Stimulated activated CD8-positive, alpha-beta memory T cell treated with anti-CD3 and anti-CD28 coated beads, Interleukin-12 subunit alpha, Interleukin-12 subunit beta, amount 100 ng/mL, for 24 hours (primary cell): Measurements from ENCODE around the gene CORO1C.
"Not testable (repeated sequence)": the region's sequence is repeated elsewhere in the genome, so short reads cannot be mapped to it uniquely, and the experiment has no call there.

Experiments used
- DNase-seq: peaks from one replicate; pipeline ENCODE4 v3.0.0-alpha.2; 2020; ENCODE audit errors: extremely low read depth

Gene CORO1C

DNA sequence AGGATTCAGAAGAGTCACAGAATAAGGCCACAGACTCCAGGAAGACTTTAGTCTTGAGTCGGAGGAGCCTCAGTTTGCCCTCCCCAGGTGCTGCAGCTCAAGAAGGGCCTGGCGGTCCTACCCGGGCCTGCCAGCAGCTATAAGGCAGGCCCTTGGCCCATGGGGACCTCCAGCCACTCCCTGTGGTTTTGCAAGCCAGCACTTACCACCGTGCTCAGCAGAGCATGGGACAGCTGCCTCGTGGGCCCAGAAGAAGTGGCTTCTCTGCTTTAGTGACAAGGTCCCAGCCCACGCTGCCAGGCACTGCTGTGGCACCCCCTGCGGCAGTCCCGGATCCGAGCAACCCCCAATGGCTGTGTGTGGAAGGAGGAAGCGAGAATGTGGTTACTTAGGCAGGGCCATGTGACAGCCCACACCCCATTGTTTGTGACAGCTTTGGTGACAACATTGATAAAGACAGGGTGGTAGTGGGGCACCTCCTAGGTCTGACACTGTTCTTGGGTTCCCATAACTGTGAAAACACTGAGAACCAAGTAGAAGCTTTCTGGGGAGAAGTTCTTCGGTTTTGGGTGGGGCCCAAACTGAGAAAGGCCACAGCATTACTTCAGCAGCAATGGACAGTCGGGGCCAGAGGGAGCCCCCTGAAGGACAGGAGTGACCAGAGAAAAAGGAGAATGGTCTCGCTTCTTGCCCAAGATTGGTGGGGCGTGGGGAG is 97.6 kb downstream of the CORO1C start, which contains the start of gene SELPLG:
Gene SELPLG, minus strand, starts transcription at position 361 of the 715 bp plus-strand sequence. CDS start 9,587 bp downstream, outside the sequence.
- DNase-seq: peak; percentile 69

DNA sequence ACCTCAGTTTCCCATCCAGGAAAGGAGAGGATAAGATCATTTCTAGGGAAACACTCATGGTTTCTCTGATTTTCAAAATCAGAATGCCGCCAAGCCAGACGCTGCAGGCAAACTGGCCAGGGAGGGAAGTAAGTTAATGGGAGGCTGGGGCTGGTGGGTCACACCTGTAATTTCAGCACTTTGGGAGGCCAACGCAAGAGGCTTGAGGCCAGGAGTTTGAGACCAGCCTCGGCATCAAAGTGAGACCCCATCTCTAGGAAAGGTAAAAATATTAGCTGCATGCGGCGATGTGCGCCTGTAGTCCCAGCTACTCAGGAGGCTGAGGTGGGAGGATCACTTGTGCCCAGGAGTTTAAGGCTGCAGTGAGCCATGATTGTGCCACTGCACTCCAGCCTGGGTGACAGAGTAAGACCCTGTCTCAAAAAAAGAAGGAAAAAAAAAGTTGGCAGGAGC is 98.2 kb downstream of the CORO1C start:
- no peak for DNase-seq

- DNase-seq: not testable (repeated sequence)
Measured at GRCh38 chr12:108631261-108631660, 100.1 kb downstream of the CORO1C start.

DNA sequence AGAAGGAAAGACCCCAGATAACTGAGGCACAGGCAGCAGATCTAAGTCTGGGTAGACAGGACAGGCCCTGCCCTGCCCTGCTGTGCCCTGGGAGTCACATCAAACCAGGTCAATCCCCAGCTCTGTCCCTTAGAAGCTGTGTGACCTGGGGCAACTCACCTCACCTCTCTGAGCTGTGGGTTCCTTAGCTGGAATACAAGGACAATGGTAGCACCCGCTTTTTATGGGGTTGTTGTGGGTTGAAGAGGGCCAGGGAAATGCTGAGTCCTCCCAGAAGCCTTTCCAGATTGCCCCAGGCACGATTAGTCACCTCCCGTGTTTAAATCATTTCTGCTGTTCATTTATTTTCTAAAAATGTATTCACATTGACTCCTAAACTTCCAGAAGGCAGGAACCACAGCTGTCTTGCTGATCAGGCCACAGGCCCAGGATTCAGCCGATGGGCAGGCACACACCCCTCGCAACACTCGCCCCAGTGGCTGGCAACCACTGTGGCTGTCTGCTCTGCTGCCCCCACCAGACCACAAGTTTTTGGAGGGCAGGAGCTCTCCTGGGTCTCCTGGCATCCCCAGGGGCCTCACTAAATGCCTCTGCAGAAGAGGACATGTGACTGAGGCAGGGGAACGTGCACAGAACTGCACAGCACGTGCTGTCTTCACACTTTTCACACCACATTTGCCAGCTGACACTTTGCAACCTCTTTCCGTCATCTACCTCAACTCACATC is 100.7 kb downstream of the CORO1C start:
- no peak for DNase-seq

DNA sequence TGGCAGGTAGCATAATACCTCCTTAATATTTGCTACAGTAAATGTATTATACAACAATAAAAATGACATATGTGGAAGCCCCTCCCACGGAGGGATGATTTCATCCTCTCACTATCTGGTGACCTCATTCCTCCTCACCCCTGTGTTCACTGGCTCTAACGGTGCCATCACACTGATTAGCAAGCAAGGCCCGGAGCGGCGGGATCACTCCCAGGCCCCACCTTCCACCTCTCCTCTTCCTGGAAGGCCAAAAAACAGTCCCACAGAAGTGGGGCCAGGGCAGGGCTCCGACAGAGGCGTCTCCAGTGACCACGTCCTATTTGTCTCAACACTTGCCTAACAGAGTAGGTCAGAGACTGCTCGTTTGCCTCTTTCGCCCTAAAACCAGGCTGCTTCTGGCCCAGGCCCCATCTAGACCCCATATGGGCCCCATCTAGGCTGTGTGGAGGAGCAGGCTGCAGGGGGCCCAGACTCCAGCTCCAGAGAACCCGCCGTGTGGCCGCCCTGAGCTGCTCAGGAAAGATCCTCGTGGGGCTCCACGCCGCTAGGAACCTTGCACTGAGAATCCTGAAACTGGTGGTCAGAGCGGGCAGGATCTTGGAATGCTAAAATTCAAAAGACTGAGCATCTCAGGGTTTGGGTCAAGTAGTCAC is 101.4 kb downstream of the CORO1C start:
- no peak for DNase-seq

GRCh38 chr12:108629151-108629550 is 102.2 kb downstream of the CORO1C start:
- DNase-seq: no peak

DNA sequence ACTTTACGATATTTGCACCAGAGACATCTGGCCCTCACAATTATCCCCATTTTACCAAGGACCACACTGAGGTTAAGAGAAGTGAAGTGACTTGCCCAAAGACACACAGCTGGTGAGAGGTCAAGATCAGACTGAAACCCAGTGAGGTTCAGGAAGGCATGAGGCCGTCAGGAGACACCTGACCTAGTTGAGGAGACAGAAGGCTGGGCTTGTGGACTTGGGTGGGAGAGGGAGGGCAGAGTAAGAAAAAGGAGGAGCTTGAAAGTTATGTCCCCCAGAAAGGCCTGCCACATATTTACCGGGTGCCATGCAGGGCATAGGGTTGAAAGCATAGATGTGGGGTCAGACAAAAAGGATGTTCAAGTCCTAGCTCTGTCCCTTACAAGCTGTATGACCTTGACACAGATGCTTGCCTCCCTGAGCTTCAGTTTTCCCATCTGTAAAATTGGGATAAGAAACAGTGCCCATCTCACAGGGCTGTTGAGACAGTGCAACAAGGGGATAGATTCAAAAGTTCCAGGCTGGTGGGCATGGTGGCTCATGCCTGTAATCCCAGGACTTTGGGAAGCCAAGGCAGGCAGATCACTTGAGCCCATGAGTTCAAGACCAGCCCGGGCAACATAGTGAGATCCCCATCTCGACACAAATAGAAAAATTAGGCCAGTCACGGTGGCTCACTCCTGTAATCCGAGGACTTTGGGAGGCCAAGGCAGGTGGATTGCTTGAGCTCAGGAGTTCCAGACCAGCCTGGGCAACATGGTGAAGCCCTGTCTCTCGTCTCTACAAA is 104.0 kb downstream of the CORO1C start:
- DNase-seq: no peak

DNA sequence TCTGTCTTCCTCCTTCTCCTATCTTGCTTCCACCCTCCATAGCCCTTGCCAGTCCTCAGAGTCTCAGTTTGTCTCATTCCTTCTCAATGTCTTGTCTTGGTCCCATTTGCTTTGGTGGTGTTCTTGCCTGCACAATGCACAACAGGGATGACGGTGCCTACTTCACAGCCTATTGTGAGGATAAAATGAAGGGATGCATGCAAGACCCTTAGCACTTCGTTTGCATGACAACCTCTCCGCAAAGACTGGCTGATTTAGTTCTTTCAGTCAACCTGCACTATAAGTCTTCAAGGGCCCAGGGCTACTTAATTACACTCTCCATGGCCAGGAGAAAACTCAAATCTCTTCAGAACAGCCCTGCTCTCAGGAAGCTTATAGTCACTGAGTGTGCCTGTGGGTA is 106.1 kb downstream of the CORO1C start:
- DNase-seq: no peak

DNA sequence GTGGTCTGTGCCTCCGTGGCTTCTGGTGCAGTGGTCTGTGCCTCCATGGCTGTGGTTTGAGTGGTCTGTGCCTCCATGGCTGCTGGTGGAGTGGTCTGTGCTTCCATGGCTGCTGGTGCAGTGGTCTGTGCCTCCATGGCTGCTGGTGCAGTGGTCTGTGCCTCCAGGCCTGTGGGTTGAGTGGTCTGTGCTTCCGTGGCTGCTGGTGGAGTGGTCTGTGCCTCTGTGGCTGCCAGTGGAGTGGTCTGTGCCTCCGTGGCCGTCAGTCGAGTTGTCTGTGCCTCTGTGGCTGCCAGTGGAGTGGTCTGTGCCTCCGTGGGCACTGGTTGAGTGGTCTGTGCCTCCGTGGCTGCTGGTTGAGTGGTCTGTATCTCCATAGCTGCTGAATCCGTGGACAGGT is 107.7 kb downstream of the CORO1C start:
- no peak for DNase-seq

DNA sequence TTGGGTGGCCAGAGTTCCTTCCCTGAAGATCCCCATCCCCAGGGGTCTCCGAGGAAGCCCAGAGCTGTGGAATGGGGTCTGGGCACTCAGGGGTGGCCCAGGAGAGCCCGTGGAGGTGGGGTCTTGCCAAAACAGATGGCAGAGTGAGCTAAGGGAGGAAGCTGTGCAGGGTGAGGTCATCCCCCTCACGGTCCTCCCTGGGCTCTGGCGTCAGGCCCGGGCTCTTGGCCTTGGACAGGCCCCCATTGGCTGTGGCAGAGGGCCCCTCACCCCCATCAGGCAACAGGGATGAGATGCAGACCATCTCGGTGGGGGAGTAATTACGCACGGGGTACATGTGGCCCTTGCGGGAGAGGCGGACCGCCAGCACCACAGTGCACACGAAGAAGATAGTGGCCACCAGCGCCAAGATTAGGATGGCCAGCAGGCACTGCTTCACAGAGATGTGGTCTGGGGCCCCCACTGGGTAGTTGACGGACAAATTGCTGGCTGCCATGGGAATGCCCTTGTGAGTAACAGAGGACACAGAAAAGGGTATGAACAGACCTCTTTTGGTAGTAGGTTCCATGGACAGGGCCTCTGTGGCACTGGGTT is 108.3 kb downstream of the CORO1C start:
- no peak for DNase-seq

- no peak for DNase-seq
Measured at GRCh38 chr12:108622421-108622820, 108.9 kb downstream of the CORO1C start.

GRCh38 chr12:108621161-108621560 is 110.2 kb downstream of the CORO1C start:
- DNase-seq: no peak

DNA sequence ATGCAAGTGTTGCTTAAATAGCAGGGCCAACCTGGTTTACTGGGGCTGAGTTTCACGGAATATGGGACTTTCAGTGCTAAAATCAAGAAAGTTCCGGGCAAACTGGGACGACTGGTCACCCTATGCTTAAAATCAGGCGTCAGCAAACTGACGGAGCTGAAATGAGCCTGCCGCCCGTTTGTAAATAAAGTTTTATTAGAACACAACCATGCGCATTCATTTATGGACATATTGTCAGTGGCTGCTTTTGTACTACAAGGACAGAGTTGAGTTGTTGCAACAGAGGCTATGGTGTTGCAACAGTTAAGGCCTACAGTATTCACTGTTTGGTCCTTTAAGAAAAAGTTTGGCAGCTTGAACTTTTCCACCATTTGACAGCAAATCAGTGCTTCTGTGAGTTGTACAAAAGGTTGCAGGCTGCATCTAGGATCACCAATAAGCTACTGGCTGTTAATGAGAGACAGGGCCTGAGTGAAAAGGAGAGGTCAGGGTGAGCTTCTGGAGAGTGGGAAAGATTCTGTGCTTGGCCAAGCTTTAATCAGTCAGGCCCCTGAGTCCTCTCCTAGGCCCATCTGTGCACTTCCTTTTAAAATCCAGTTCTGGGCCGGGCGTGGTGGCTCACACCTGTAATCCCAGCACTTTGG is 111.0 kb downstream of the CORO1C start:
- DNase-seq: no peak

GRCh38 chr12:108619369-108620160 is 111.8 kb downstream of the CORO1C start:
- DNase-seq: no peak

GRCh38 chr12:108618953-108619274 is 112.4 kb downstream of the CORO1C start:
- not testable (repeated sequence) for DNase-seq

- no peak for DNase-seq
Measured at GRCh38 chr12:108618079-108618952, 113.0 kb downstream of the CORO1C start.

DNA sequence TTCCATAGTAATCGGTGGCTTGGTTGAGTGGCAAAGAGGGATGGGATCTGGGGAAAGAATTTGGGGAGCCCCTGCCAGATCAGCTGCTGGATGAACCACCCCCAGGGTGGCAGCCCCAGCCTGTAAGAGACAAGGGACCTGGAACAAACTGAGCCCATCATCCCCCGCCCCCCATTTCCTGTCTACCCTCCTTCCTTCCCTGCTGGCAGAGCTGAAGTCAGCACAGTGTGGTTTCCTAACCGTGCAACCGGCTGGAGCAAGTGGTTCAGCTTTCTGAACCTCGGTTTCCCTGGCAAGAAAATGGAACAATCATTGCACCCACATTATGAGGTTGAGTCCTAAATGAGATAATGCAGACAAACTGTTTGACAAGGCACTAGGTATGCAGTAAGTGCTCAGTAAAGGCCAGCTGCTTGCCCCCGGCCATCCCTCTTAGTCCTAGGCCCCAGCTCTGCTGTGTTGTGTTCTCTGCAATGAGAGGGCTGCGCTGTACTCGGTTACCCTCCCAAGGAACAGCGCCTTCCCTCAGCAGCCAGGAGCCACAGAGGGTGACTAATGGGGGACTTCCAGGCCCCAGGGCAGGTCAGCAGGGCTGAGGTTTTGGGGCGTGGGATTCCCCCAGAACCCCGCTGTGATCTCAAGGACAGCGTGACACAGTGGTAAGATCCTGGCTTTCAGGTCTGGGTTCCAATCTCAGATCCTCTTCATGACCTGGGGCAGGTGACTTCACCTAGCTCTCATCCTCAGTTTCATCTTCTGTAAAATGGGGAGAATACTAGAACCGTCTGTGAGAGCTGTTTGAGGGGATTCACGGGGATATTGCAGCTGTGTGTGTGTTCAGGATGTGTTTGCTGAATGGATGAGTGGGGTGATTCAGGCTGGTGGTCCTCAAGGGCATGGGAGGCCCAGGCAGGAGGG is 114.1 kb downstream of the CORO1C start:
- peak; percentile 64 for DNase-seq

DNA sequence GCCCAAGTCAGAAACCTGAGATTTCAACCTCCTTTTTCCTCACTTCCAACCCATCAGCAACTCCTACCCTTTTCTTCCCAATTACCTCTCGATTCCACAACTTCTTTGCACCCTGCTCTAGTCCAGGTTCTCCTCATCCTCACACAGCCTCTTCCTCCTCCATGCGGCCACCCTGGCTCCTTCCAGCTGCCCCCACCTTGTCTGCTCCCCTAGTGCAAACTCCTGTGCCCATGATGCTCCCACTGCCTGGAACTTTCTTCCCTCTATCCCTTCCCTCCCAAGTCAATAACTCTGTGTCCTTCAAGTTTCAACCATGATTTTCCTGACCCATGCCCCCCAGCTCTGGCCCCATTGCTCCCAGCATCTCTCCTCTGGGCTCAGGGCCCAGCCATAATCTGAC is 115.0 kb downstream of the CORO1C start:
- DNase-seq: no peak
